GM06990 (cell line): ENCODE measurements around the gene MAN2B2.

ENCODE experiments used
- DNase-seq: peaks from one replicate; pipeline ENCODE4 v3.0.0-alpha.2; 2011; ENCODE audit not compliant: insufficient read length; ENCODE audit errors: extremely low read depth
- H3K27me3 ChIP-seq: replicated peaks from 2 replicates; pipeline ENCODE4 v1.6.0; 2011; ENCODE audit warnings: low read length; ENCODE audit not compliant: control insufficient read depth, insufficient read depth
- H3K36me3 ChIP-seq: 2 replicates; pipeline ENCODE4 v1.5.1; 2011; ENCODE audit warnings: low read length; ENCODE audit not compliant: control insufficient read depth, insufficient read depth
- H3K4me3 ChIP-seq: replicated peaks from 2 replicates; pipeline ENCODE4 v1.5.1; 2011; ENCODE audit warnings: low read depth, mild to moderate bottlenecking, control low read depth, low read length
- CTCF ChIP-seq: IDR thresholded peaks from 2 replicates; pipeline ENCODE4 v1.5.1; 2011; ENCODE audit warnings: low read length, control low read depth, mild to moderate bottlenecking, inconsistent platforms; ENCODE audit not compliant: insufficient read depth, poor library complexity, severe bottlenecking

The MAN2B2 gene

GRCh38 chr4:6538575-6538974 is 36.4 kb upstream of the MAN2B2 start:
- no peak for TF ChIP-seq CTCF
- Histone ChIP-seq H3K4me3 (no peak overlapping the region), H3K36me3 (no peaks in the 10 kb centered on the region), H3K27me3 (no peaks in the 10 kb centered on the region)
- DNase-seq: no peak

GRCh38 chr4:6539009-6539764 is 35.8 kb upstream of the MAN2B2 start:
- no peaks in the 10 kb centered on the region for H3K36me3 ChIP-seq
- H3K4me3 ChIP-seq: no peak overlapping the region
- no peaks in the 10 kb centered on the region for H3K27me3 ChIP-seq
- DNase-seq: no peak
- TF ChIP-seq CTCF: no peak

GRCh38 chr4:6540879-6541278 is 34.1 kb upstream of the MAN2B2 start:
- no peak overlapping the region for H3K4me3 ChIP-seq
- H3K36me3 ChIP-seq: no peaks in the 10 kb centered on the region
- DNase-seq: no peak
- no peak for TF ChIP-seq CTCF
- H3K27me3 ChIP-seq: no peaks in the 10 kb centered on the region

GRCh38 chr4:6541789-6542188 is 33.2 kb upstream of the MAN2B2 start:
- TF ChIP-seq CTCF: no peak
- Histone ChIP-seq H3K36me3 (no peaks in the 10 kb centered on the region), H3K4me3 (no peak overlapping the region), H3K27me3 (no peaks in the 10 kb centered on the region)
- no peak for DNase-seq

GRCh38 chr4:6542951-6543350 is 32.0 kb upstream of the MAN2B2 start:
- no peak for TF ChIP-seq CTCF
- Histone ChIP-seq H3K4me3 (no peak overlapping the region), H3K36me3 (no peaks in the 10 kb centered on the region), H3K27me3 (no peaks in the 10 kb centered on the region)
- DNase-seq: no peak

GRCh38 chr4:6546091-6546490 is 28.9 kb upstream of the MAN2B2 start:
- Histone ChIP-seq H3K27me3 (no peaks in the 10 kb centered on the region), H3K36me3 (no peaks in the 10 kb centered on the region), H3K4me3 (no peak overlapping the region)
- no peak for TF ChIP-seq CTCF
- no peak for DNase-seq
